ENCODE measurements around the gene NPEPPS.
"Not testable (repeated sequence)": the region's sequence is repeated elsewhere in the genome, so short reads cannot be mapped to it uniquely, and the experiment has no call there.

Gene NPEPPS

GRCh38 chr17:47530557-47531232 lies at the start of gene NPEPPS:
Gene NPEPPS, plus strand, starts transcription at chr17:47531108. Its CDS starts 193 bp downstream, at chr17:47531301.
- peak; percentile 19 for TF ChIP-seq POLR2A (IDR thresholded peaks at IDR 0.05; ENCODE audit: low read length)
- DNase-seq = peak; percentile 89 to 93

- peak; percentile 58 to 62 for DNase-seq
Observed at GRCh38 chr17:47491841-47492212, 39.1 kb upstream of the NPEPPS start.

- DNase-seq = not testable (repeated sequence)
Observed at GRCh38 chr17:47499074-47499473, 31.8 kb upstream of the NPEPPS start.

GRCh38 chr17:47499494-47499893 lies 31.4 kb upstream of the NPEPPS start:
- DNase-seq = not testable (repeated sequence)

- peak in 1 of 2 experiments; percentile 14 for DNase-seq
Observed at GRCh38 chr17:47500620-47501019, 30.3 kb upstream of the NPEPPS start.

- DNase-seq = peak; percentile 29 to 36
Observed at GRCh38 chr17:47502122-47502731, 28.7 kb upstream of the NPEPPS start.

- DNase-seq = not testable (repeated sequence)
Observed at GRCh38 chr17:47502776-47503455, 28.0 kb upstream of the NPEPPS start.

- DNase-seq = not testable (repeated sequence)
Observed at GRCh38 chr17:47511701-47512146, 19.2 kb upstream of the NPEPPS start.

- not testable (repeated sequence) for DNase-seq
Observed at GRCh38 chr17:47513301-47513700, 17.6 kb upstream of the NPEPPS start.

- DNase-seq = not testable (repeated sequence)
Observed at GRCh38 chr17:47518880-47519279, 12.0 kb upstream of the NPEPPS start.

GRCh38 chr17:47519365-47519764 lies 11.5 kb upstream of the NPEPPS start:
- not testable (repeated sequence) for DNase-seq

- not testable (repeated sequence) for DNase-seq
Observed at GRCh38 chr17:47520279-47520678, 10.6 kb upstream of the NPEPPS start.

GRCh38 chr17:47521434-47521833 lies 9.5 kb upstream of the NPEPPS start:
- not testable (repeated sequence) for DNase-seq

GRCh38 chr17:47522341-47522740 lies 8.6 kb upstream of the NPEPPS start:
- DNase-seq = not testable (repeated sequence)

GRCh38 chr17:47531233-47531820 lies 419 bp downstream of the NPEPPS start:
- peak; percentile 45 to 62 for DNase-seq

GRCh38 chr17:47539085-47539484 lies 8.2 kb downstream of the NPEPPS start:
- not testable (repeated sequence) for DNase-seq

- DNase-seq = not testable (repeated sequence)
Observed at GRCh38 chr17:47541676-47542075, 10.8 kb downstream of the NPEPPS start.

- not testable (repeated sequence) for DNase-seq
Observed at GRCh38 chr17:47544327-47544726, 13.4 kb downstream of the NPEPPS start.

- not testable (repeated sequence) for DNase-seq
Observed at GRCh38 chr17:47554733-47555132, 23.8 kb downstream of the NPEPPS start.

- not testable (repeated sequence) for DNase-seq
Observed at GRCh38 chr17:47556108-47556507, 25.2 kb downstream of the NPEPPS start.

GRCh38 chr17:47560517-47561043 lies 29.7 kb downstream of the NPEPPS start:
- DNase-seq = not testable (repeated sequence)

- not testable (repeated sequence) for DNase-seq
Observed at GRCh38 chr17:47561698-47562405, 30.9 kb downstream of the NPEPPS start.
